ENCODE measurements around the gene SST.

SST gene

DNA sequence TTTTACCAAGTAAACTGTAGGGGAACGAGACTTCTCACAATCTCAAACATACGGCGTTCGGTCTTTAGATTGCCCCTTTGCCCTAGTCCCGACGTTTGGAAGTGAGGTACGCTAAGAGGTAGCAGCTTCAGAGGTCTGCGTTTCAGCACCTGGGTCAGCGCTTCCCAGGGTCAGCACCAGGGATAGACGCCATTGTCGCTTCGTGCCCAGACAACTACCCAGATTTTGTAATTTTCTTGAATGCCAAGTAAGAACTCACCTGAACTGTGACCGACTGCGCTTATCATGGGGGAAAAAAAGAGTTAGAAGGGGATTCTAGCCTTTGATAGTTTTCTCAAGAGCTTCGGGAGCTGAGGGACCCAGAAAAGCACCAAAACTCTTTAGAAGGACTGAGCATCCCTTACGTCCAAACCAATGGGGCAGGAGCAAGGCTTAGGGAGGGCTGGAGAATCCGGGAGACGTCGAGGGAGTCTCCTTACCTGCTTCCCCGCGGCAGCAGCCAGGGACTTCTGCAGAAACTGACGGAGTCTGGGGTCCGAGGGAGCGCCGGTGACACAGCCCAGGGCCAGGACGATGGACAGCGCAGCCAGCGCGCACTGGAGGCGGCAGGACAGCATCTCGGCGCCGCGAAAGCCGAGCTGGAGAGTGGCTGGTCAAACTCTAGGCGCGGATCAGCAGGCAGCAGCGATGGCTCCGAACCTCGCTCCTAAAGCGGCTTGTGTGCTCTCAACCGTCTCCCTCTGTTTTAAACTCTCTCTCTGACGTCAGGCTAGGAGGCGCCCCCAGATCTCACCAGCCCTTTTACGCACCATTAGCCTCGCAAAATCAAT, at the start of gene SST:
Gene SST (minus strand): TSS at position 720 of the 830 bp plus-strand sequence. CDS start 103 bp downstream, at position 617.
- no peak for FAIRE-seq

- FAIRE-seq: no peak
Measured at GRCh38 chr3:187719628-187720336, 49.6 kb upstream of the SST start.

DNA sequence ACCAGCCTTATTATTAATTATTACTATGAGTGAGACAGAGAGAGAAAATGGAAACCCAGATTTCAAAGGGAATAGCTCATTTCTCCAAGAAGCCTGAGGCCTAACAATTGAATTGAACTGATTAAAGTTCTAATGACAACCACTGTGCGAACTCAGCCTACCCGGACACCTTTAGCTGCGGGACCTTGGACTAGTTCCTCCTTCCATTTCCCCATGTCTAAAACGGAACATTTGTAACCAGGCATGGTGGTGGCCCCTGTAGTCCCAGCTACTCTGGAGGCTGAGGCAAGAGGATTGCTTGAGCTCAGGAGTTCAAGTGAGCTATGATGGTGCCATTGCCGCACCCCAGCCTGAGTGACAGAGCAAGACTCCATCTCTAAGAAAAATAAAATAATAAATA, 48.6 kb upstream of the SST start:
- no peak for FAIRE-seq

DNA sequence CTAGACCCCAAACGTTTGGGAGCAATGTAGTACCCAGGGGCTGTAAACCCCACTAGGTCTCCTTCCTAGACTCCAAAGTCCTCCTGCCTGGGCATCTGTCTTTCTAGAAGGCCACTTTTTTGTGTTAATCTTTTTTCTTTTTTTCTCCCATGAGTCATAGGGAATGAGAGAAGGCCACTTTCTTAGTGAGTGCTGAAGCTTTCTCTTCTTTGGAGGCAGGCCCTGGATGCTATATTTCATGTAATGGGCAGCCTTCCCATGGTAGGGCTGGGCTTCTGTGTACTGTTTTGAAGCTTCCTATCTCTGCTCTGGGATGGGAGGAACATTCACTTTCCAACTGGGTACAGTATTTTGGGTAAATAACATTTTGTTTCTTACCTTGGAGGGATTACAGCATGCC, 47.4 kb upstream of the SST start:
- no peak for FAIRE-seq

GRCh38 chr3:187714404-187714979, 44.3 kb upstream of the SST start:
- no peak for FAIRE-seq

DNA sequence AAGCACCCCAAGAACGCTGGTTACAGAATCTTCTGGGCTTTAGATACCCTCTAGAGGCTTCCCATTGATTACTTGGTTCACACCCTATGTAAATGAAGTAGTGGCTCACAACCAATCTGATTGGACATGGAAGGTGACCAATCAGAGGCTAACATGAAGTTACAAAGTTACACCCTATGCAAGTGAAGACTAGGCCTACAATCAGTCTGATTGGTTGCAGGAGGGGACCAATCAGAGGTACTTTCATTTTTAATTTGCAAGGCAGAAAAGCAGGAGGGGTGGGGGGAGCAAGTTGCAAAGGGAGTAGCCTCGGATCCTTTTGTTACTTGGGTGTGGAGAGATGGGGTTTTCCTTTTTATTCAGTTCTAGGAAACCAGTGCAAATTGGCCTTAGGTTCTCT, 43.3 kb upstream of the SST start:
- FAIRE-seq: no peak

DNA sequence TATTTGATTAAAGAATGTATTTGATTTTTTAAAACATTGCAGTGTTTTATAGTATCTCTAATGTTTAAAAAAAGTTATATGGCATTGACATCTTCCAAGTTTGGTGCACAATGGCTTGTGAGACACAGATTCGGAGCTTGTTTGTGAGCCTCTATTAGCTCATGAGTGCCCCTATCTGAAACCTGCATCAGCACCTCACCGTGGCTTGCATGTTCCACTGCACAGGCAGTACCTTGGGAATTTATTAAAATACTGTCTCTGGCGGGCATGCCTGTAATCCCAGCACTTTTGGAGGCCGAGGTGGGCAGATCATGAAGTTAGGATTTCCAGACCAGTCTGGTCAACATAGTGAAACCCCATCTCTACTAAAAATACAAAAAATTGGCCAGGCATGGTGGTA, 39.0 kb upstream of the SST start:
- FAIRE-seq: no peak

DNA sequence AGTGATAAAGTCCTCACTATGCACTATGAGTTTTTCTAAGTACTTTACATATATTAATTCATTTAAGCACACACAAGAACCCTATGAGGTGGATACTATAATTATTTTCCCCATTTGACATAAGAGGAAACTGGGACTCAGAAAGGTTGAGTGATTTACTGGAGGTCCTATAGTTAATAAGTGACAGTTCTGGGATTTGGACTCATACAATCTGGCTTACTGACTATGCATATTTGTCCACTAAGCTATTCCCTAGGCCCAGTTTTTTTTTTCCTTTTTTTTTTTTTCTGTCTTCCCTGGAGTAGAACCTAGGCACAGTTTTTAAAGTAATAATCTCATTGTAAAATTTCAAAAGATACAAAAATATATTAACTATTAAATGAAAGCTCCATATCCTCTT, 38.5 kb upstream of the SST start:
- FAIRE-seq: no peak

- no peak for FAIRE-seq
Measured at GRCh38 chr3:187706971-187707370, 36.8 kb upstream of the SST start.

- no peak for FAIRE-seq
Measured at GRCh38 chr3:187705164-187705563, 35.0 kb upstream of the SST start.

DNA sequence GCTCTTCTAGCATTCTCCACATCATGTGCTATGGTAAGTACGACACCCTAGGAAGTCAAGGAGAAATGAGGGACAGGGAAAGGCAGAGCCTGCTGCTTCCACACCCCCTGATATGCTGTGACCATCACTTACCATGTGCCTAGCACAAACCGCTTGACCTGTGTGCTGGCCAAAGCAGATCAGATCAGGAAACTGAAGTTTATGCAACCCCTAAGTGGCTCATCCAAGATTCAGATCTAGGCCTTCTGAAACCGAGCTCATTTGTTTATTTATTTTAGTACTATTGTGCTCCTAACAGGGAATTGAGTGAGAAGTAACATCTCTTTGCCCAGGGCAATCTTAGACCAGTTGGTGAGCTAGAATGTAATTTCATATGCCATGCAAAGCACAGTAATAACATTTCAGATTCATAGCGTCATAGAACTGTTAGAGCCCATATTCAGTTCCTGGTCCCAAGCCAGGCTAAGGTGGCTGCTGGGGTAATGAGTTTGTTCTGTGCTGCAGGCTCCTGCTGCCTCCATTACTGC, 32.4 kb upstream of the SST start, which contains the start of gene RTP2:
Gene RTP2 (minus strand): TSS at position 51 of the 527 bp plus-strand sequence. CDS start 429 bp downstream, outside the sequence.
- FAIRE-seq: no peak

DNA sequence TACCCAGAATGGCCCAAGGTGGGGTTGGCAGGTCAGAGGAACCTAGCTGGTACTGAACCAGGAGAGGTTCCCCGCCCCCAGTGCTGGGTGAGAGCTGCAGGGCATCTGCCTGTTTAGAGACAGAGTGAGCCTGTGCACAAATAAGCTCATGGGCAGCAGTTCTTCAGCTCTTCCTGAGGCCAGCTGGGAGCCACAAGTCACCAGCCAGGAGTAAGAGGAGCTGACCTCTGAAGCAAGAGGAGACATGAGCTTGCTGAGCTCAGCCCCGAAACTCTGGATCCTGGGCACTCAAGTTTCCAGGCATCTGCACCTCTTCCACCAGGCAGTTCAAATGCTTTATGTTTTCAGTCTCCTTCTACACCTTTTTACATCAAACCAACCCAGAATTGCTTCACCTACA, 30.1 kb upstream of the SST start:
- no peak for FAIRE-seq

DNA sequence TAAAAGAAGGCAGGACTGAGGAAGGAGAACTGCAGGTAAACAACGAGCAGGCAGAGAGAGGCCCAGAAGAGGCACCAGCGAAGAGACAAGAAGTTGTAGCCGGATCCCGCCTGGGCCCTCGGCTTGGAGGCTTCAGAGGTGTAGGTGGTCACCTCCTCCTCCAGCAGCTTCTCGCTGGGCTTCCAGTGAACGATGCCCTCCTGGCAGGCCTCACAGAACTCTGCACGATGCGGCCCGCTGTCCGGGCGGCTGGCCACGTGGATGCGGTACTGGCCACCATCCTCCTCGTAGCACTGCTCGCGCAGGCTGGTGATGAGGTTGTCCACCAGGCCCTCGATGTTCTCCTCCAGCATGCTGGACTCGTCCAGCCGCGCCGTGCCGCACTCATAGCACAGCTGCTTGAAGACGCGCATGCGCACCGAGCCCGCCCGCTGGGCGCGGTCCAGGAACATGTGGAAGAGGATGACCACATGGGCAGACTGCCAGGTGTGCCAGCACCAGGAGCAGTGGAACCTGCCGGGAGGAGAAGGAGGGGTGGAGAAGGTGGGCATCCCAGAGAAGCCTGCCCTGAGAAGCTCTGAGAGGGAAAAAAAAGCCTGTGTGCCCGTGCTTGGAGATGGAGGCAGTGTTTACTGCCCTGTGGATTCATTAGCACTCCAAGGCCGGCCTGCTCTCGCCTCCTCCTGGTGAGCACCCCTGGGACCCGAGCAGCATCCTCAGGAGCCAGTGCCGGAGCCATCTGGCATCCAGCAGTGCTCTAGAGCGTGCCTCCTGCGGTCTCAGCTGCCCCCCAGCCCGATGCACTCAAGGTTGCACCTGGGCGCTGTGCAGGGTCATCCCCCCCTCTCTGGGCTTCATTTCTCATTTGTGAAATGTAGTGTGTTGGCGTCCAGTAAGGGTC, 28.6 kb upstream of the SST start:
- FAIRE-seq: no peak

DNA sequence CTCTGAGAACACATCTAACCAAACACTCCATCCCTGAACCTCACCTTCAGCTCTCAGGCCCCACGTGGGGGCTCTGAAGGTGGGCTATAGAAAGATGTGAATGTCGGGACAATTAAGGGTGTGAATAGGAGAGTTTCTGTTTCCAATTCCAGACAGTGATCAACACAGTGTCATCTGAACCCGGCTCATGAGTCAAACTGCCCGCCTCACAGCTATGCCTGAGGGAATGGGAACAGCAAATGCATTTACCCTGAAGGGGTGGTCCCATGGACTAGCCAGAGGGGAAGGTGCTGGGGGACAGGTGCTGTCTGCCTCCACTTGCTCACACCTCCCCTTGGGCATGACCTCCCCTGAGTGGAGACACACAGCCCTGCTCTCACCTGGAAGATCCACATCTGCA, 25.8 kb upstream of the SST start:
- no peak for FAIRE-seq

DNA sequence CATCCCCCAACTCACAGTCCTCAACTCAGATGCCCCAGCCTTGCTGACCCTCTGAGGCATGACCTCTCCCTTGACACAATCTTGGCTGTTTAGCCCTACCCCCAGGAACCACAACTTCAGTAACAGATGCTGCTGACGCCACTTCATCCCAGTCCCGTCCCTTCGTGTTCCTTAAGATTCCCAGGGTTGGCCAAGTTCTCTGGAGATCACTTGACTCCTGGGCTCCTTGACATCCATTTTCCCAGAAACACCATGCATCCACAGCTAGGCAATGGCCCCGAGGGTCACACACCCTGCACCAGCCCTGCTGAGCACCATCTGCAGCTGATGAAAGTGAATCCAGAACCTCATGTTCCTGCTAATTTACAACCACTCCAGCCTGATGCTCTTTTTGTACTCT, 25.3 kb upstream of the SST start:
- no peak for FAIRE-seq

DNA sequence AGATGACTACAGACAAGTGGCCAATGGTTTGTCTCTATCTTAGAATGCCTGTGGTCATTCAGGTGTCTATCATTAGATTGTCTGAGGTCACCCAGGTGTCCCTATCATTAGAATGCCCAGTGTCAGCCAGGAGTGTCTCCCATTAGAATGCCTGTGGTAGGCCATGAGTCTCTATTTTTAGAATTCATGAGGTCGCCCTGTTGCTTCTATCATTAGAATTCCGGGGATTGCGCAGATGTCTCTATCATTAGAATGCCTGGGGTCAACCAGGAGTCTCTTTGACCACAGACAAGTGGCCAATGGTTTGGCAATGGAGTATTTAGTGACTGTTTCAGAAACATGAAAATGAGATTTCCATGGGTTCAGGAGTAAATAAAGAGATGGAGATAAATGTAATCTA, 24.6 kb upstream of the SST start:
- no peak for FAIRE-seq

GRCh38 chr3:187693431-187693830, 23.2 kb upstream of the SST start:
- no peak for FAIRE-seq

- FAIRE-seq: no peak
Measured at GRCh38 chr3:187689984-187690383, 19.8 kb upstream of the SST start.

GRCh38 chr3:187686621-187687273, 16.6 kb upstream of the SST start:
- no peak for FAIRE-seq

- no peak for FAIRE-seq
Measured at GRCh38 chr3:187685948-187686347, 15.8 kb upstream of the SST start.

DNA sequence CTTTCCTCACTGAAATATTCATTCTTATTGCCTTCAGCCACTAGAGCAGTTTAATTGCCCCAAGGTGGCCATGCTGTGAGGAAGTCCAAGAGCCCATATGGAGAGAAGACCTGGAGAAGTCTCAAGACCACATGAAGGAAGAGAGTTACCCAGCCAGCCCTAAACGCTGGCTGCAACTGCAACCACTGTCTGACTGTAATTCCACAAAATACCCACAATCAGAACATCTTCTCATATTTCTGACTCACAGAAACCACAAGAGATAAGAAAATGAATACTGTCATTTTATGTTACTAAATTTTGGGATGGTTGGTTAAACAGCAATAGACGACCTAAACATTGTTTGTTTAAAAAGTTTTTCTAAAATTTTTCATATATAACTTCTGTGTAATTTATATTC, 14.7 kb upstream of the SST start:
- FAIRE-seq: no peak

DNA sequence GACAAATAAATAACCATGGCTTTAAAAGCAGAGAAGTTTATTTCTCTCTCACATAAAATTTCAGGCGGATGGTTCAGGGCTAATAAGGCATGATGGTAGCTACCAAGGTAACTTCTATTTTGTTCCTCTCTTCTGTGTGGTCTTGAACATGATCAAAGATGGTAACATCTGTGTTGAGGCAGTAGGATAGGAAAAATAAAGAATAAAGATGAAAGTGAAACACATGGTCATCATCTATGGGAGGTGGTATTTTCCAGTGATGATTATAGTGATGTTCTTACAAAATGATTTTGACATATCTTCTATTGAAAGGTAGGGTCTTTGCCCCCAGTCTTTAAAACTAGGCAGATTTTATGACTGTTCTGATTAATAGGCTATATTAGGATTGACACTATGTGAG, 14.2 kb upstream of the SST start:
- FAIRE-seq: no peak

Measured in islet of Langerhans (tissue), 1 donor.